Sigmoid colon (tissue), 7 donors: Measurements from ENCODE around the gene SMCHD1. TPM values are rescaled to one million over a fixed set of nuclear protein-coding genes. Genes with fewer than 3 reads are reported as not detected.

Source experiments
- DNase-seq: peaks from one replicate; pipeline ENCODE4 v3.0.0-alpha.2; 2019
- H3K27ac ChIP-seq, 4 donors: fragments of 200-600 bp; sonication (generic); one replicate each; pipeline ENCODE4 v1.5.1; 2016 to 2019; ENCODE audit warnings: mild to moderate bottlenecking in 1 of 4
- H3K27me3 ChIP-seq, 3 donors: fragments of 200-600 bp; sonication (generic); one replicate each; pipeline ENCODE4 v1.5.1; 2019; ENCODE audit warnings: mild to moderate bottlenecking in 1 of 3
- H3K36me3 ChIP-seq, 4 donors: fragments of 200-600 bp; sonication (generic); one replicate each; pipeline ENCODE4 v1.5.1; 2016 to 2019
- H3K4me1 ChIP-seq, 4 donors: fragments of 200-600 bp; sonication (generic); one replicate each; pipeline ENCODE4 v1.5.1; 2017 to 2019
- H3K4me3 ChIP-seq, 4 donors: fragments of 200-600 bp; sonication (generic); one replicate each; pipeline ENCODE4 v1.5.1; 2017 to 2019; ENCODE audit warnings: mild to moderate bottlenecking in 2 of 4, moderate library complexity in 1 of 4
- H3K9me3 ChIP-seq, 4 donors: fragments of 200-600 bp in 3 of 4; sonication (generic) in 3 of 4; one replicate each; pipeline versions ENCODE4 v1.5.1 to v1.6.1; 2013 to 2019
- EP300 ChIP-seq, 4 donors: sonication (generic); formaldehyde crosslinking; IDR thresholded peaks; one replicate each; pipeline ENCODE4 v1.6.1; 2017; ENCODE audit warnings: antibody characterized with exemption in 4 of 4
- POLR2A ChIP-seq, 2 donors: fragments of 450-650 bp; IDR thresholded peaks; one replicate each; pipeline ENCODE4 v1.6.1; 2016; ENCODE audit warnings: antibody characterized with exemption in 2 of 2, mild to moderate bottlenecking in 2 of 2, moderate library complexity in 2 of 2
- POLR2AphosphoS5 ChIP-seq, 4 donors: sonication (generic); formaldehyde crosslinking; IDR thresholded peaks; one replicate each; pipeline ENCODE4 v1.6.1; 2017; ENCODE audit warnings: antibody characterized with exemption in 4 of 4
- WGBS, 2 donors: extraction: QIAGEN DNeasy Blood & Tissue Kit; methylation state at CpG; one replicate each; pipeline ENCODE4 v1.1.7; 2013; 5-methylcytosine and 5-hydroxymethylcytosine counted together
- intact Hi-C: fragments of 100-400 bp; cut with DNase I; formaldehyde crosslinking; loops from one replicate; pipeline ENCODE4 v1.15.1; 2023
- polyA plus RNA-seq, 3 donors: library from polyadenylated mRNA; stranded (reverse); fragments of 200-250 nt; gene quantifications; one replicate each; pipeline ENCODE4 v1.2.3, GENCODE V29; 2013
- total RNA-seq, 4 donors: library from RNA; depleted of rRNA; stranded (reverse); fragments of >200 nt; gene quantifications; one replicate each; pipeline ENCODE4 v1.1.0, GENCODE V29; 2016
- TF ChIP-seq, protein P1 (sequence below), 4 experiments: fragments of 450-650 bp in 3 of 4; fragments of 200-600 bp in 1 of 4; IDR thresholded peaks; one replicate each; pipeline ENCODE4 v1.5.1; 2016 to 2019; ENCODE audit warnings: antibody characterized with exemption in 4 of 4, mild to moderate bottlenecking in 3 of 4, moderate library complexity in 2 of 4
- donor health status: healthy with polysubstance abuse.
- donor health status: Bipolar disorder and iron deficiency.
- donor health status: healthy.

The SMCHD1 gene
- total and polyA plus RNA-seq, 7 donors, result 14.8 to 101 (median 69.9) TPM

DNA sequence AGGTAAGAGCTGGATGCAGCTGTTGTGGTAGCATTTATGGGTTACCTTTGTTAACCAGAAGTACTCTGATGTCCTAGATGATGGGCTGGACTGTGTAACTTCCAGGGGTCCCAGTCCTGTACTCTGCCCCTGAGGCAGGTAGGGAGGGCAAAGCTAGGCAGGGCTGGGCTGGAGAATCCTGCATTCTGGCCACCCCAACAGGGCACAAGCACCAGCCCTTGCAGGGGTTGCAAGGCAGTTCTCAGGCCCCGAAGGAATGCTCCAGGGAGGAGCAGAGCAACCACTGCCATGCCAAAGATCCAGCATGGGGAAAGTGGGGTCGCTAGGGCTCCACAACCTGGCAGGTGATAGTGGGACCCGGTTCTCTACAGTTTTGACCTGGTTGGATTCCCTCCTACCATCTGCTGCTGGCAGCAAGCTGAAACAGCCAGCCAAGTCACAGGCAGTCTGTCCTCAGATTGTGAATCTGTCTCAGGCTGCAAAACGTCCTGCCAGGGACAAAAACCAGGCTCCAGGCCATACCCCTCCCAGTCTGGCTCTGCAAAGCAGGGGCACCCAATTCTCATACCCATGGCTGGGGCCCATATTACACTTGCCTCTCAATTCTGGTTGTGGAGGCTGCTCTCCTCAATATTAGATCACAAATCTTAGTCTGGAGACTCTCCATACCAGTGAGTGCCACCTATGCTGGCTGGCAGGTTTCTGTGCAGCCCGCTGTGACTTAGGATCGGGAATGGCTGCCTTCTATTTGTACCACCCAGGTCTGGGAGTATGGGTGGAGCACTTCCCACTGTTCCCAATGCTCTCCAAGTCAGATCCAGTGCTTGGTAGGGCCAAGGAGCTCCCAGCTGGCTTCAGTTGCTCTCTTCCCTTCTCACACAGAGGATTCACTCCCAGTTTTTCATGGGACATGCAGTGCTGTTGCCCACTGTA lies 61.1 kb downstream of the SMCHD1 start:
- H3K9me3 ChIP-seq, result no peaks in the 10 kb centered on the region
- DNase-seq, result no peak
- H3K27me3 ChIP-seq, result no peaks in the 10 kb centered on the region
- peaks cover 7 to 75% (median 21%) of the 10 kb centered on the region in 4 donors for H3K36me3 ChIP-seq
- WGBS, 2 donors, result 91 to 95% methylated on average over 6 of the region's 6 CpGs
- no peak overlapping the region for H3K27ac ChIP-seq
- intact Hi-C loops, result no loop called here
- peaks cover 0 to 15% (median 9%) of the 10 kb centered on the region in 4 donors for H3K4me1 ChIP-seq
- no peak overlapping the region for H3K4me3 ChIP-seq
- TF ChIP-seq POLR2A (IDR thresholded peaks at IDR 0.05) (no peak), EP300 (IDR thresholded peaks at IDR 0.05) (no peak), POLR2AphosphoS5 (IDR thresholded peaks at IDR 0.05) (no peak)
- TF ChIP-seq, protein P1, sequence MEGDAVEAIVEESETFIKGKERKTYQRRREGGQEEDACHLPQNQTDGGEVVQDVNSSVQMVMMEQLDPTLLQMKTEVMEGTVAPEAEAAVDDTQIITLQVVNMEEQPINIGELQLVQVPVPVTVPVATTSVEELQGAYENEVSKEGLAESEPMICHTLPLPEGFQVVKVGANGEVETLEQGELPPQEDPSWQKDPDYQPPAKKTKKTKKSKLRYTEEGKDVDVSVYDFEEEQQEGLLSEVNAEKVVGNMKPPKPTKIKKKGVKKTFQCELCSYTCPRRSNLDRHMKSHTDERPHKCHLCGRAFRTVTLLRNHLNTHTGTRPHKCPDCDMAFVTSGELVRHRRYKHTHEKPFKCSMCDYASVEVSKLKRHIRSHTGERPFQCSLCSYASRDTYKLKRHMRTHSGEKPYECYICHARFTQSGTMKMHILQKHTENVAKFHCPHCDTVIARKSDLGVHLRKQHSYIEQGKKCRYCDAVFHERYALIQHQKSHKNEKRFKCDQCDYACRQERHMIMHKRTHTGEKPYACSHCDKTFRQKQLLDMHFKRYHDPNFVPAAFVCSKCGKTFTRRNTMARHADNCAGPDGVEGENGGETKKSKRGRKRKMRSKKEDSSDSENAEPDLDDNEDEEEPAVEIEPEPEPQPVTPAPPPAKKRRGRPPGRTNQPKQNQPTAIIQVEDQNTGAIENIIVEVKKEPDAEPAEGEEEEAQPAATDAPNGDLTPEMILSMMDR (IDR thresholded peaks at IDR 0.05), result no peak

DNA sequence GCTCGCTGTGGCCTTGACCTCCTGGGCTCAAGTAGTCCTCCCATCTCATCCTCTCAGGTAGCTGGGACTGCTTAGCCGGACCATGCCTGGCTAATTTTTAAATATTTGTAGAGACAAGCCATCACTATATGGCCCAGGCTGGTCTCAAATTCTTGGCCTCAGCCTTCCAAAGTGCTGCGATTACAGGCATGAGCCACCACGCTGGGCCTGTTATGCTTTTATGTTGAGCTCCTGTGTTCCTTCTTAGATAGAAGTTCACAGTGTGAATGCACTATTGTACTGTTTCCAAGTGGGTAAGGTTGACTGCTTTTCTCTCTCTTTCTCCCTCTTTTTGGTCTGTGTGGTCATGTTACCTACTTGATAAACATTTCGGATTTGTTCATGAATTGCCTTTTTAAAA lies 61.9 kb downstream of the SMCHD1 start:
- Histone ChIP-seq H3K4me1 (peaks cover 0 to 15% (median 9%) of the 10 kb centered on the region in 4 donors), H3K36me3 (peaks cover 7 to 75% (median 21%) of the 10 kb centered on the region in 4 donors), H3K9me3 (no peaks in the 10 kb centered on the region), H3K27me3 (no peaks in the 10 kb centered on the region), H3K27ac (no peak overlapping the region), H3K4me3 (no peak overlapping the region)
- DNase-seq, result no peak
- 96% methylated on average over 5 of the region's 5 CpGs for WGBS, 2 donors
- intact Hi-C loops, result no loop called here
- TF ChIP-seq, protein P1 (IDR thresholded peaks at IDR 0.05), result no peak
- no peak for TF ChIP-seq POLR2AphosphoS5 (IDR thresholded peaks at IDR 0.05)

DNA sequence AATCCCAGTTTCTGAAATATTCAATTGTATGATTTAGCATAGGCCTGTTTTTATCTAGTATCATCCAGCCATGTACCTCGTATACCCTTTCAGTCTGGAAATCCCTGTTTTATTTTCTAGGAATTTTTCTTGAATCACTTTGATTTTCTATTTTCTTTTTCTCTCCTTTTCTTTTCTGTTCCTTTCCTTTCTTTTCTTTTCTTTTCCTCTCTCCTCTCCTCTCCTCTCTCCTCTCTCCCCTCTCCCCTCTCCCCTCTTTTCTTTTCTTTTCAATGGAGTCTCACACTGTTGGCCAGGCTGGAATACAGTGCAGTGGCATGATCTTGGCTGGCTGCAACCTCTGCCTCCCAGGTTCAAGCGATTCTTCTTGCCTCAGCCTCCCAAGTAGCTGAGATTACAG lies 63.5 kb downstream of the SMCHD1 start:
- peaks cover 0 to 20% (median 10%) of the 10 kb centered on the region in 4 donors for H3K4me1 ChIP-seq
- WGBS, 2 donors, result 92 to 93% methylated on average over 2 of the region's 2 CpGs
- no peak overlapping the region for H3K27ac ChIP-seq
- no peaks in the 10 kb centered on the region for H3K9me3 ChIP-seq
- TF ChIP-seq, protein P1 (IDR thresholded peaks at IDR 0.05), result no peak
- TF ChIP-seq POLR2A (IDR thresholded peaks at IDR 0.05) (no peak), EP300 (IDR thresholded peaks at IDR 0.05) (no peak)
- intact Hi-C loops, result no loop called here
- peaks cover 7 to 75% (median 21%) of the 10 kb centered on the region in 4 donors for H3K36me3 ChIP-seq
- H3K4me3 ChIP-seq, result no peak overlapping the region
- no peaks in the 10 kb centered on the region for H3K27me3 ChIP-seq
- no peak for DNase-seq

DNA sequence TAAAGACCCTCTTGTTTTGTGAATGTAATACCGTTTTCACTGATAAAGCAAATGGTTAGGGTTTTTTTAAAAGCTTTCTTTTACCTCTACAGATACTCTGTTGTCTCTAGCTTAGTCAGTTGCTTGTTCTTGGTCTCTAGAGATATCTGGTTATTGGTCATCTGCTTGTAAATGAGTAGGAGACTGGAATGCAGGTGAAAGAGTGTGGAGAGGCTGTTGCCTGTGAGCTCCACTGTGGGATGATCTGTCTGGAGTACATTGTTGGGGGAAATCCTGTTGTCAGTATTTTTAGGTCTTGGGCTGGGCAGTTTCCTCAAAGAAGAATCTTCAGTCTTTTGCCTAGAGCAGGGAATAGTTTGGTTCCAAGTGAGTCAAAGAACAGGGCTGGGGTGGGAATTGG lies 67.7 kb downstream of the SMCHD1 start:
- TF ChIP-seq, protein P1 (IDR thresholded peaks at IDR 0.05), result no peak
- TF ChIP-seq POLR2AphosphoS5 (IDR thresholded peaks at IDR 0.05) (no peak), EP300 (IDR thresholded peaks at IDR 0.05) (no peak), POLR2A (IDR thresholded peaks at IDR 0.05) (no peak)
- no peaks in the 10 kb centered on the region for H3K27me3 ChIP-seq
- WGBS, 2 donors, result 86 to 90% methylated on average over 1 of the region's 1 CpG
- H3K4me1 ChIP-seq, result peaks cover 0 to 6% (median 0%) of the 10 kb centered on the region in 4 donors
- H3K9me3 ChIP-seq, result no peaks in the 10 kb centered on the region
- H3K27ac ChIP-seq, result no peak overlapping the region
- no peak overlapping the region for H3K4me3 ChIP-seq
- intact Hi-C loops, result no loop called here
- DNase-seq, result no peak
- H3K36me3 ChIP-seq, result peaks cover 7 to 92% (median 25%) of the 10 kb centered on the region in 4 donors
